ENCODE data around the gene OTUD1.

OTUD1 gene

DNA sequence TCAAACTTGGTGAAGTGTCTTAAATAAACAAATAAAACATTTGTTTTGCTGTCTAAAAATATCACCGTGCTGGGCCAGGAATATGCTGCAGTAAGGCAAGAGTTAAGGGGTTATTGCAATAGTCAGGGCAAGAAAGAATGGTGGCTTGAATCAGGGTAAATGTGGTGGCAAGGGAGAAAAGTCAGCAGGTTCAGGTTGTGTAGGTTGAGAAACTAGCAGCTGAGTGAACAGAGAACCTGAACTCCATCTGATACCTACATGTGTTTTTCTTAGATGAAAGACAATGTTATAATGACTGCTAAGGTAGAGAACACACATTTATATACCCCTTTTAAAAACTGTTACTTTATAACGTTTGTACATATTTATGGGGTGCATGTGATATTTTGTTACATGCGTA lies 28.7 kb downstream of the OTUD1 start:
- no peak for DNase-seq (ENCODE audit: low spot score)

DNA sequence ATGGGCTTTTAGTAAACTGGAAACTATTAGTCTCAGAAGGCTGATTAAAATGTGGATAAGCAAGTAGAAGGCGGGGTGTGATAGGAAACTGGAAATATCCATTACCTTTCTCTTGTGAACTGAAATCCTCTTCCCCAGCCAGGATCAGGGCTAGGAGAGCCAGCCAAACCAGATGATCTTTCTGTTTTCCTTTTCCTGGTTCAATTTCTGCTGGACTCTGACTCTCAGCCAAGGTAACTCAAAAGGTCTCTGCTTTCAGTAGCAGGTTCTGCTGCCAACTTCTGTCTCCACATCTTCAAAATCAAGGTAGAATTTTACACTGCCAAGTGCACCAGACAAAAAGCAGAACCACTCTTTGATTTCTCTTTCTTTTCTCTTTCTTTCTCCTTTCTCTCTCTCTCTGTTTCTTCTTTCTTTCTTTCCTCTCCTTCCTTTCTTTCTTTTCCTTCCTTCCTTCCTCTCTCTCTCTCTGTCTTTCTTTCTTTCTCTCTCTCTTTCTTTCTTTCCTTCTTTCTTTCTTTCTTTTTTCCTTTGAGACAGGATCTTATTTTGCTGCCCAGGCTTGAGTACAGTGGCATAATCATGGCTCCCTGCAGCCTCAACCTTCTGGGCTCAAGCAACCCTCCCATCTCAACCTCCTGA lies 30.8 kb downstream of the OTUD1 start:
- DNase-seq (ENCODE audit: low spot score), result no peak

DNA sequence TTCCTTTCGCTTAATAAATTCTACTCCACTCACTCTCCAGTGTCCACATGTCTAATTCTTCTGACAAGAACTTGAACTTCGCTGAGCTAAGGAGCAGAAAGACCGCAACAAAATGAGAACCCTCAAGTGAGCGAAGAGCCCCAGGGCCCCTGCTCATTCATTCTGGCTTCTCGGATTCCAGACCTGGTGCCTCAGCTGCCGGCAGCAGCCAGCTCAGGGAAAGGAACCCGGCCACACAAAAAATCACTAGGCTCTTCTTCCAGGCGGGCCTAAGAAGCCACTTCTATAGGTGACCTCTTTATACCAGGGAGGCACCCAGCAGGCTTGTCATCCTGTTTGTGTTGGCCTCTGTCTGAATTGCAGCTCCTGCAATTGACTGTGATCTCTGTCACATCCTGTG lies 33.3 kb downstream of the OTUD1 start:
- DNase-seq (ENCODE audit: low spot score), result no peak

DNA sequence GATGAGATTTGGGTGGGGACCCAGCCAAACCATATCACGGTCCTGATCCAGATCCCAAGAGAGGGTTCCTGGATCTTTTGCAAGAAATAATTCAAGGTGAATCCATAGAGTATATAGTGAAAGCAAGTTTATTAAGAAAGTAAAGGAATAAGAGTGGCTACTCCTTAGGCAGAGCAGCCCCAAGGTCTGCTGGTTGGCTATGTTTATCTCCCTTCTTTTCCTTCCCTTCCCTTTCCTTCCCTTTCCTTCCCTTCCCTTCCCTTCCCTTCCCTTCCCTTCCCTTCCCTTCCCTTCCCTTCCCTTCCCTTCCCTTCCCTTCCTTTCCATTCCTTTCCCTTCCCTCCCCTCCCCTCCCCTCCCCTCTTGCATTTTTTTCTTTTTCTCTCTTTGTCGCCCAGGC lies 35.2 kb downstream of the OTUD1 start:
- no peak for DNase-seq (ENCODE audit: low spot score)

DNA sequence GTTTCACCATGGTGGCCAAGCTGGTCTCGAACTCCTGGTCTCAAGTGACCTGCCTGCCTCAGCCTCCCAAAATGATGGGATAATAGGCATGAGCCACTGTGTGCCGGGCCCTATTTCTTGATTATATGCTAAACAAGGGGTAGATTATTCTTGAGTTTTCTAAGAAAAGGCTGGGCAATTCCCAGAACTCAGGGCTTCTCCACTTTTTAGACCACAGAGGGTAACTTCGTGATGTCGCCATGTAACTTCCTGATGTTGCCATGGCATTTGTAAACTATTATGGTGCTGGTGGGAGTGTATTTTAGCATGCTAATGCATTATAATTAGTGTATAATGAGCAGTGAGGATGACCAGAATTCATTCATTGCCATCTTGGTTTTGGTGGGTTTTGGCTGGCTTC lies 35.8 kb downstream of the OTUD1 start:
- no peak for DNase-seq (ENCODE audit: low spot score)

DNA sequence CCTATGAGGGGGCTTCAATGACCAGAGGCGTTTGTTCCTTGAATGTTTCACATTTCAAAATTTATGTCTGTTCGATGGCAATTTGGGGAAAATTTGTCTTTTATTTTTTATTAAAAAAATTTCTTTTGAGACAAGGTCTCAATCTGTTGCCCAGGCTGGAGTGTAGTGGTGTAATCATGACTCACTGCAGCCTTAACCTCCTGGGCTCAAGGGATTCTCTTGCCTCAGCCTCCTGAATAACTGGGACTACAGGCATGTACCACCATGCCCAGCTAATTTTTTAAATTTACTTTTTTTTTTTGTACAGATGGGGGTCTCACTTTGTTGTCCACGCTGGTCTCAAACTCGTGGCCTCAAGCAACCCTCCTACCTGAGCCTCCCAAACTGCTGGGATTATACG lies 39.7 kb downstream of the OTUD1 start:
- no peak for DNase-seq (ENCODE audit: low spot score)

DNA sequence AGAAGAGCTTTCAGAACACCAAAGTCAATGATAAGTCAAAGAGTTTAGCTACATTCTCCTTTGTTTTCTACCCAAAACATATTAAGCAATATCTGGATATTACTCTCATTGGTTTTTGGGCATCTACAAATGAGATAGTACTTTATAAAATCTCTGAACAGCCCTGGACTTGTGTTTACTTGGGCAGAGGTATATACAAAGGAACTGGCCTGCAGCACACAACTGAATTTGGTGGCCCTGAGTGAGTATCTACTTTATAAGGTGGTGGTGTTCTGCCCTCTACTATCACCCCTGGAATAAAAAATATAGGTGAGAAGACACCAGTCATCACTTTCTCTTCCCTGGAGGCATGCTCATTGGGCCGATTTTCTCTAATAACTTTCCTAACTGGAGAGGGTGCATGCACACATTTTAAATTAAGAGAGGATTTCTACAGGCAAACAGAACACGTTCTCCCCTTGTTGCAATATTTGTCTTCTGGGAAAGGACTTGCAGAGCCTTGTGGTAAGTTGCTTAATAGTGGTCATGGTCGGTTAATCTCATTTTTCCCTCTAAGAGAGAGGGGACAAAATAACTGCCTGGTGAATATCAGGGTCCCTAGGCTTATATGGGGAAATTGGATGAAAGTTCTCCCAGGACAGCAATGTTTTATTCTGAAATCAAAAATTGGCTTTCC lies 41.1 kb downstream of the OTUD1 start:
- DNase-seq (ENCODE audit: low spot score), result no peak

DNA sequence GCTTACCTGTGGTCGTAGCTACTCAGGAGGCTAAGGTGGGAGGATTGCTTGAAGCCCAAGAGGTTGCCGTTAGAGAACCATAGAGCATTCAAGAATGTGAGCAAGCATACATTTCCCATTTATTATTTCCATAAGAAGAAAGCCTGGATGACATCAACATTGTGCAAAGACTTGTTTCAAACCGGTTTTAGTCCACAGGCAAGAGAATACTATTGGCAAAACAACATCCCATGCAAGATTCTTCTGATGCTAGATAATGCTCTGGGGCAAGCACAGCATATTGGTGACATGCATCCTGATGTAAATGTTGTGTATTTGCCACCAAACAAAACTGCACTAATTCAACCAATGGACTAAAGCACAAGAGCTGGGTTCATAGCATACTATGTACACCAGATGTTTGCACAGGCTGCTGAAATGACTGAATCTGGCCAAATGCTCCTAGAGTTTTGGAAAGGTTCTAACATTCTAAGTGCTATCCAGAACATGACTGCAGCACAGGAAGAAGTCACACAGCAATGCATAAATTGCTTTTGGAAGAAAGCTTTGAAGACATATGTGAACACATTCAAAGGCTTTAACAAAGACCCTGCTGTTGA lies 42.6 kb downstream of the OTUD1 start:
- DNase-seq (ENCODE audit: low spot score), result no peak

DNA sequence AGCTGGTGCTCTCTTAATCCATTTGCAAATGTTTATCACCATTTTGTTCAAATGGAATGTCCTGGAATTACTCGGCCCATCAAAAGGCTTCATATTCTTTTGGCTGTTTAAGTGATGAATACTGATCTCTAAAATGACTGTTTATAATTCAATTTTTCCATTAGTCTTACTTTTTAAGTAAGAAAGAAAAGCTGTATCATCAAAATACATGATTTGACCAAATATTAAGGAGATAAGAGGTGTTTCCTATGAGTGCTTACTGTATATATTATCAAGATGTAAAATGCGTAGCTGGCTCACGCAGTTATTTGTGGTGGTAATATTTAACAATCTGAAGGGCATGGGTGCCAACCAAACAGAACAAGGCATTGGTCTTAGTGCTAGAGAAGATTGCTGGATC lies 51.2 kb downstream of the OTUD1 start:
- no peak for DNase-seq (ENCODE audit: low spot score)
